ENCODE measurements around the gene FKBP4. TPM values are rescaled to one million over a fixed set of nuclear protein-coding genes. Genes with fewer than 3 reads are reported as not detected.

FKBP4 gene
- total RNA-seq, 1 donor from 2014 or later, result 68.7 TPM

DNA sequence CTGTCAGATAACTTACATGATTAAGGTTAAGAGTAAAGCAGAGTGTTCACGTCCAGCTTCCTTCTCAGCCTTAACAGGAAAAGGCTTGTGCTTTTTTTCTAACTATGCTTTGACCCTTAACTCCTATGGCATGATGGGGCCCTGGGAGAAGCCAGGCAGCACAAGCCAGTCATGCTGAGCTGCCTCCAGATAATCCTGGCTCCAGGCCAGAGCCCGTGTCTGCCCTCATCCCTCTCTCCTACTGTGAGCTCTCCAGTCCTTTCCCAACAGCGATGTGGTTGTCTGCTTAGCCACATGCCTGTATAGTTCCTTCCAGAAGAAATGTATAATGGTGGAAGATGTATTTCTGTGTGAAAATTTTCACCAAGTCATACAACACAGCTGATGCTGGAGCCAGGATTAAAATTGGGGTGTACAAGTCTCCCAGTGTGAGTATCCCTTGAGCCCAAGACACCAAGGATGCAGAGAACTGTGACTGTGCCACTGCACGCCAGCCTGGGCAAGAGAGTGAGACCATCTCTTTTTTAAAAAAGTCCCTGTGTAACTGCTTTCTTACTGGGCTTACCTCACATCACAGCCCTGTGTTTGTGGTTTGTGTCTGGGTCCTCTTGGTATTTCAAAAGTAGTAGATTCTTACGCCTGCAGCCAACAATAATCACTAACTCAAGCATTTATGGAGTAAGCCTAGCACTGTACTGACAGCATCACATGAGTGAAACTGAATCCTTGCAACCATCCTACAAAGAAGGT is 9.8 kb downstream of the FKBP4 start:
- Histone ChIP-seq H3K27me3 (ENCODE audit: insufficient read depth, low read length) (no peaks in the 10 kb centered on the region), H3K36me3 (ENCODE audit: insufficient read depth, low read length) (peaks cover 45% of the 10 kb centered on the region), H3K9me3 (ENCODE audit: insufficient read depth, low read depth, low read length) (no peaks in the 10 kb centered on the region), H3K4me1 (ENCODE audit: insufficient read depth, low read length) (peaks cover 10% of the 10 kb centered on the region), H2AFZ (ENCODE audit: low read depth, low read length) (no peak overlapping the region), H3K9ac (ENCODE audit: low read length) (peak overlapping the region; percentile 30), H4K20me1 (ENCODE audit: insufficient read depth, low read length) (peaks cover 5% of the 10 kb centered on the region), H3K4me2 (ENCODE audit: low read length) (peak overlapping the region; percentile 12), H3K79me2 (ENCODE audit: insufficient read depth, low read length) (no peaks in the 10 kb centered on the region), H3K27ac (ENCODE audit: low read depth, low read length) (peak overlapping the region; percentile 46), H3K4me3 (ENCODE audit: insufficient read depth, low read depth, low read length) (no peak overlapping the region)
- Mint-ChIP-seq H3K36me3 (ENCODE audit: low read depth, unreplicated experiment) (peaks cover 27% of the 10 kb centered on the region), H3K27ac (ENCODE audit: unreplicated experiment) (peak overlapping the region; percentile 89), H3K27me3 (ENCODE audit: low read depth, unreplicated experiment) (no peaks in the 10 kb centered on the region), H3K4me1 (ENCODE audit: low read depth, unreplicated experiment) (peaks cover 23% of the 10 kb centered on the region), H3K9me3 (ENCODE audit: unreplicated experiment) (no peaks in the 10 kb centered on the region), H3K4me3 (ENCODE audit: unreplicated experiment) (peak overlapping the region; percentile 28)
- TF ChIP-seq, protein P1, sequence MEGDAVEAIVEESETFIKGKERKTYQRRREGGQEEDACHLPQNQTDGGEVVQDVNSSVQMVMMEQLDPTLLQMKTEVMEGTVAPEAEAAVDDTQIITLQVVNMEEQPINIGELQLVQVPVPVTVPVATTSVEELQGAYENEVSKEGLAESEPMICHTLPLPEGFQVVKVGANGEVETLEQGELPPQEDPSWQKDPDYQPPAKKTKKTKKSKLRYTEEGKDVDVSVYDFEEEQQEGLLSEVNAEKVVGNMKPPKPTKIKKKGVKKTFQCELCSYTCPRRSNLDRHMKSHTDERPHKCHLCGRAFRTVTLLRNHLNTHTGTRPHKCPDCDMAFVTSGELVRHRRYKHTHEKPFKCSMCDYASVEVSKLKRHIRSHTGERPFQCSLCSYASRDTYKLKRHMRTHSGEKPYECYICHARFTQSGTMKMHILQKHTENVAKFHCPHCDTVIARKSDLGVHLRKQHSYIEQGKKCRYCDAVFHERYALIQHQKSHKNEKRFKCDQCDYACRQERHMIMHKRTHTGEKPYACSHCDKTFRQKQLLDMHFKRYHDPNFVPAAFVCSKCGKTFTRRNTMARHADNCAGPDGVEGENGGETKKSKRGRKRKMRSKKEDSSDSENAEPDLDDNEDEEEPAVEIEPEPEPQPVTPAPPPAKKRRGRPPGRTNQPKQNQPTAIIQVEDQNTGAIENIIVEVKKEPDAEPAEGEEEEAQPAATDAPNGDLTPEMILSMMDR (IDR thresholded peaks at IDR 0.05; ENCODE audit: insufficient read depth, low read depth, low read length), result no peak
- no peak for TF ChIP-seq EZH2 (IDR thresholded peaks at IDR 0.05; ENCODE audit: insufficient read depth, low read length)
- FAIRE-seq (no peak), DNase-seq (ENCODE audit: low read depth) (peak; percentile 62)

DNA sequence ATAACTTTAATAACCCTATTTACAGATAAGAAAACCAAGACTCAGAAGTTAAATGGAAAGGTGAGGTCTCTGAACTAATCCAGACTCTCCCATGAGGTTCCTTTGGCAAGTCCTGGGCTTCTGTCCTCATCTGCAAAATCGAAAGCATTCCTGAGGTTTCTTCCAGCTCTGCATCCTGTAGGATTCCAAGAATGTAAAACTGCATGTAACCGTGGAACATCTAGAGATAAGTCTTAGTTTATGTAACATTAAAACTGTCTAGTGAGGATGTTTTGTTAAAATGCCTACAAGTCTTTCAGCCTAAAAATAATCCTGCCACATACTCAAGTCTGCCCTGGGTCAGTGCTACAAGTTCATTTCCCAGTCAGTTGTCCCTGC is 10.4 kb downstream of the FKBP4 start:
- H3K4me1 Mint-ChIP-seq (ENCODE audit: low read depth, unreplicated experiment), result peaks cover 23% of the 10 kb centered on the region
- peaks cover 10% of the 10 kb centered on the region for H3K4me1 ChIP-seq (ENCODE audit: insufficient read depth, low read length)
- H3K27ac ChIP-seq (ENCODE audit: low read depth, low read length), result no peak overlapping the region
- no peaks in the 10 kb centered on the region for H3K27me3 Mint-ChIP-seq (ENCODE audit: low read depth, unreplicated experiment)
- H4K20me1 ChIP-seq (ENCODE audit: insufficient read depth, low read length), result peaks cover 5% of the 10 kb centered on the region
- no peaks in the 10 kb centered on the region for H3K9me3 ChIP-seq (ENCODE audit: insufficient read depth, low read depth, low read length)
- no peaks in the 10 kb centered on the region for H3K79me2 ChIP-seq (ENCODE audit: insufficient read depth, low read length)
- FAIRE-seq (peak; percentile 54), DNase-seq (ENCODE audit: low read depth) (peak; percentile 77)
- no peaks in the 10 kb centered on the region for H3K27me3 ChIP-seq (ENCODE audit: insufficient read depth, low read length)
- peaks cover 23% of the 10 kb centered on the region for H3K36me3 Mint-ChIP-seq (ENCODE audit: low read depth, unreplicated experiment)
- H3K9ac ChIP-seq (ENCODE audit: low read length), result peak overlapping the region; percentile 8
- no peak overlapping the region for H2AFZ ChIP-seq (ENCODE audit: low read depth, low read length)
- no peak for TF ChIP-seq EZH2 (IDR thresholded peaks at IDR 0.05; ENCODE audit: insufficient read depth, low read length)
- TF ChIP-seq, protein P1 (IDR thresholded peaks at IDR 0.05; ENCODE audit: insufficient read depth, low read depth, low read length), result no peak
- peak overlapping the region; percentile 89 for H3K27ac Mint-ChIP-seq (ENCODE audit: unreplicated experiment)
- no peak overlapping the region for H3K4me3 ChIP-seq (ENCODE audit: insufficient read depth, low read depth, low read length)
- no peaks in the 10 kb centered on the region for H3K9me3 Mint-ChIP-seq (ENCODE audit: unreplicated experiment)
- peak overlapping the region; percentile 12 for H3K4me2 ChIP-seq (ENCODE audit: low read length)
- H3K4me3 Mint-ChIP-seq (ENCODE audit: unreplicated experiment), result peak overlapping the region; percentile 28
- H3K36me3 ChIP-seq (ENCODE audit: insufficient read depth, low read length), result peaks cover 39% of the 10 kb centered on the region

DNA sequence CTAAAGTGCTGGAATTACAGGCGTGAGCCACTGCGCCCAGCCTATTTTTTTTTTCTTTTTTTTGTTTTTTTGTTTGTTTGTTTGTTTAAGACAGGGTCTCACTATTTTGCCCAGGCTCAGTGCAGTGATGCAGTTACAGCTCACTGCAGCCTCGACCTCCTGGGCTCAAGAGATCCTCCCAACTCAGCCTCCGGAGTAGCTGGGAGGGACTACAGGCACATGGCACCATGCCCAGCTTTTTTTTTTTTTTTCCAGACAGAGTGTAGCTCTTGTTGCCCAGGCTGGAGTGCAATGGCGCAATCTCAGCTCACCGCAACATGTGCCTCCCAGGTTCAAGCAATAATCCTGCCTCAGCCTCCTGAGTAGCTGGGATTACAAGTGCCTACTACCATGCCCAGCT is 11.9 kb downstream of the FKBP4 start:
- no peak overlapping the region for H3K27ac Mint-ChIP-seq (ENCODE audit: unreplicated experiment)
- FAIRE-seq (no peak), DNase-seq (ENCODE audit: low read depth) (no peak)
- H3K9me3 Mint-ChIP-seq (ENCODE audit: unreplicated experiment), result no peaks in the 10 kb centered on the region
- H3K27ac ChIP-seq (ENCODE audit: low read depth, low read length), result no peak overlapping the region
- peaks cover 10% of the 10 kb centered on the region for H3K4me1 ChIP-seq (ENCODE audit: insufficient read depth, low read length)
- H3K4me3 ChIP-seq (ENCODE audit: insufficient read depth, low read depth, low read length), result no peak overlapping the region
- no peak overlapping the region for H3K4me2 ChIP-seq (ENCODE audit: low read length)
- peaks cover 25% of the 10 kb centered on the region for H3K36me3 ChIP-seq (ENCODE audit: insufficient read depth, low read length)
- H4K20me1 ChIP-seq (ENCODE audit: insufficient read depth, low read length), result peaks cover 5% of the 10 kb centered on the region
- H3K79me2 ChIP-seq (ENCODE audit: insufficient read depth, low read length), result no peaks in the 10 kb centered on the region
- H3K4me1 Mint-ChIP-seq (ENCODE audit: low read depth, unreplicated experiment), result peaks cover 23% of the 10 kb centered on the region
- no peaks in the 10 kb centered on the region for H3K27me3 ChIP-seq (ENCODE audit: insufficient read depth, low read length)
- TF ChIP-seq, protein P1 (IDR thresholded peaks at IDR 0.05; ENCODE audit: insufficient read depth, low read depth, low read length), result no peak
- TF ChIP-seq EZH2 (IDR thresholded peaks at IDR 0.05; ENCODE audit: insufficient read depth, low read length), result no peak
- no peaks in the 10 kb centered on the region for H3K9me3 ChIP-seq (ENCODE audit: insufficient read depth, low read depth, low read length)
- H2AFZ ChIP-seq (ENCODE audit: low read depth, low read length), result no peak overlapping the region
- no peaks in the 10 kb centered on the region for H3K27me3 Mint-ChIP-seq (ENCODE audit: low read depth, unreplicated experiment)
- H3K4me3 Mint-ChIP-seq (ENCODE audit: unreplicated experiment), result no peak overlapping the region
- peaks cover 14% of the 10 kb centered on the region for H3K36me3 Mint-ChIP-seq (ENCODE audit: low read depth, unreplicated experiment)
- H3K9ac ChIP-seq (ENCODE audit: low read length), result no peak overlapping the region

Measured in astrocyte (in vitro differentiated cells and primary cell).